ENCODE measurements around the gene ZMIZ1. TPM values are rescaled to one million over a fixed set of nuclear protein-coding genes. Genes with fewer than 3 reads are reported as not detected.

ZMIZ1 gene
- total and polyA plus RNA-seq, 2 experiments from 2014 or later, result 9.2 to 30.9 TPM

DNA sequence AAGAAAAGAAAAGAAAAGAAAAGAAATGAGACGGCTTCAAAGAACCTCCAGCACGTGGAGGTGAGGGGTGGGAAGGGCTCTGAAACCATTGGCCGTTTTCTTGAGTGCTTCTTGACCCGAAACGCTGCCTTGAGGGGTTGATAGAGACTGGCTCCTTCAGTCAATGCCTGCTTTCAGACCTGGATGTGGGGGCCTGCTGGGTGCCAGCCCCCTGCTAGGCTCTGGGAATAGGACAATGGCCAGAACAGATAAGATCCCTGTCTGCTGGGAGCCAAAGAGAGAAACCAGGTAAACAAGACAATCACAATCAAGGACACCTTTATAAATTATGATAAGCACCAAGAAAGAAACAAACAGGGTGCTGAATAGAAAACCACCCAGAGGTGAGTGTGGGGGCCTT, 27.7 kb downstream of the ZMIZ1 start:
- peaks cover 3% of the 10 kb centered on the region for H4K20me1 ChIP-seq (replicated peaks; ENCODE audit: insufficient read depth)
- no peak for DNase-seq (ENCODE audit: low spot score)
- H3K4me1 Mint-ChIP-seq, result peaks cover 67% of the 10 kb centered on the region

More for the DNA sequence above, 27.7 kb downstream of the ZMIZ1 start:
- Histone ChIP-seq H3K4me3 (no peak overlapping the region), H3K4me2 (no peak overlapping the region), H3K27me3 (ENCODE audit: insufficient read depth) (no peaks in the 10 kb centered on the region), H3K27ac (ENCODE audit: low read depth) (no peak overlapping the region), H3K79me2 (replicated peaks; ENCODE audit: insufficient read depth) (peaks cover 91% of the 10 kb centered on the region), H3K36me3 (ENCODE audit: insufficient read depth) (no peaks in the 10 kb centered on the region), H2AFZ (no peak overlapping the region), H3F3A (replicated peaks; ENCODE audit: low read depth) (no peaks in the 10 kb centered on the region), H3K4me1 (ENCODE audit: insufficient read depth) (peaks cover 12% of the 10 kb centered on the region; the same call in 1 of the 2 replicates), H3K9me2 (ENCODE audit: insufficient read depth) (no peaks in the 10 kb centered on the region)
- peak; percentile 10; the same call in 1 of the 3 replicates for ATAC-seq
- no peak overlapping the region for H3K4me3 Mint-ChIP-seq
- no peaks in the 10 kb centered on the region; the same call in 2 of the 3 replicates for H3K36me3 Mint-ChIP-seq (ENCODE audit: low read depth)
- peaks cover 16% of the 10 kb centered on the region for H3K27me3 Mint-ChIP-seq (ENCODE audit: insufficient read depth, low read depth, poor library complexity)
- no peak overlapping the region for H3K27ac Mint-ChIP-seq
- no peaks in the 10 kb centered on the region for H3K9me3 Mint-ChIP-seq
- TF ChIP-seq JUNB (IDR thresholded peaks at IDR 0.05; ENCODE audit: unreplicated experiment), result no peak
- no peak for TF ChIP-seq STAT1 (IDR thresholded peaks at IDR 0.05; ENCODE audit: unreplicated experiment)
- no peak for TF ChIP-seq CREB1 (CRISPR knock-in tag; IDR thresholded peaks at IDR 0.05; ENCODE audit: low read depth)
- no peak for TF ChIP-seq EZH2phosphoT487 (IDR thresholded peaks at IDR 0.05; ENCODE audit: unreplicated experiment)
- TF ChIP-seq, protein P1, sequence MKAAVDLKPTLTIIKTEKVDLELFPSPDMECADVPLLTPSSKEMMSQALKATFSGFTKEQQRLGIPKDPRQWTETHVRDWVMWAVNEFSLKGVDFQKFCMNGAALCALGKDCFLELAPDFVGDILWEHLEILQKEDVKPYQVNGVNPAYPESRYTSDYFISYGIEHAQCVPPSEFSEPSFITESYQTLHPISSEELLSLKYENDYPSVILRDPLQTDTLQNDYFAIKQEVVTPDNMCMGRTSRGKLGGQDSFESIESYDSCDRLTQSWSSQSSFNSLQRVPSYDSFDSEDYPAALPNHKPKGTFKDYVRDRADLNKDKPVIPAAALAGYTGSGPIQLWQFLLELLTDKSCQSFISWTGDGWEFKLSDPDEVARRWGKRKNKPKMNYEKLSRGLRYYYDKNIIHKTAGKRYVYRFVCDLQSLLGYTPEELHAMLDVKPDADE (IDR thresholded peaks at IDR 0.05), result no peak
- TF ChIP-seq, protein P2, sequence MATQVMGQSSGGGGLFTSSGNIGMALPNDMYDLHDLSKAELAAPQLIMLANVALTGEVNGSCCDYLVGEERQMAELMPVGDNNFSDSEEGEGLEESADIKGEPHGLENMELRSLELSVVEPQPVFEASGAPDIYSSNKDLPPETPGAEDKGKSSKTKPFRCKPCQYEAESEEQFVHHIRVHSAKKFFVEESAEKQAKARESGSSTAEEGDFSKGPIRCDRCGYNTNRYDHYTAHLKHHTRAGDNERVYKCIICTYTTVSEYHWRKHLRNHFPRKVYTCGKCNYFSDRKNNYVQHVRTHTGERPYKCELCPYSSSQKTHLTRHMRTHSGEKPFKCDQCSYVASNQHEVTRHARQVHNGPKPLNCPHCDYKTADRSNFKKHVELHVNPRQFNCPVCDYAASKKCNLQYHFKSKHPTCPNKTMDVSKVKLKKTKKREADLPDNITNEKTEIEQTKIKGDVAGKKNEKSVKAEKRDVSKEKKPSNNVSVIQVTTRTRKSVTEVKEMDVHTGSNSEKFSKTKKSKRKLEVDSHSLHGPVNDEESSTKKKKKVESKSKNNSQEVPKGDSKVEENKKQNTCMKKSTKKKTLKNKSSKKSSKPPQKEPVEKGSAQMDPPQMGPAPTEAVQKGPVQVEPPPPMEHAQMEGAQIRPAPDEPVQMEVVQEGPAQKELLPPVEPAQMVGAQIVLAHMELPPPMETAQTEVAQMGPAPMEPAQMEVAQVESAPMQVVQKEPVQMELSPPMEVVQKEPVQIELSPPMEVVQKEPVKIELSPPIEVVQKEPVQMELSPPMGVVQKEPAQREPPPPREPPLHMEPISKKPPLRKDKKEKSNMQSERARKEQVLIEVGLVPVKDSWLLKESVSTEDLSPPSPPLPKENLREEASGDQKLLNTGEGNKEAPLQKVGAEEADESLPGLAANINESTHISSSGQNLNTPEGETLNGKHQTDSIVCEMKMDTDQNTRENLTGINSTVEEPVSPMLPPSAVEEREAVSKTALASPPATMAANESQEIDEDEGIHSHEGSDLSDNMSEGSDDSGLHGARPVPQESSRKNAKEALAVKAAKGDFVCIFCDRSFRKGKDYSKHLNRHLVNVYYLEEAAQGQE (IDR thresholded peaks at IDR 0.05; ENCODE audit: unreplicated experiment), result no peak
- TF ChIP-seq EZH2 (IDR thresholded peaks at IDR 0.05; ENCODE audit: low read depth, unreplicated experiment), result no peak
- TF ChIP-seq, protein P3, sequence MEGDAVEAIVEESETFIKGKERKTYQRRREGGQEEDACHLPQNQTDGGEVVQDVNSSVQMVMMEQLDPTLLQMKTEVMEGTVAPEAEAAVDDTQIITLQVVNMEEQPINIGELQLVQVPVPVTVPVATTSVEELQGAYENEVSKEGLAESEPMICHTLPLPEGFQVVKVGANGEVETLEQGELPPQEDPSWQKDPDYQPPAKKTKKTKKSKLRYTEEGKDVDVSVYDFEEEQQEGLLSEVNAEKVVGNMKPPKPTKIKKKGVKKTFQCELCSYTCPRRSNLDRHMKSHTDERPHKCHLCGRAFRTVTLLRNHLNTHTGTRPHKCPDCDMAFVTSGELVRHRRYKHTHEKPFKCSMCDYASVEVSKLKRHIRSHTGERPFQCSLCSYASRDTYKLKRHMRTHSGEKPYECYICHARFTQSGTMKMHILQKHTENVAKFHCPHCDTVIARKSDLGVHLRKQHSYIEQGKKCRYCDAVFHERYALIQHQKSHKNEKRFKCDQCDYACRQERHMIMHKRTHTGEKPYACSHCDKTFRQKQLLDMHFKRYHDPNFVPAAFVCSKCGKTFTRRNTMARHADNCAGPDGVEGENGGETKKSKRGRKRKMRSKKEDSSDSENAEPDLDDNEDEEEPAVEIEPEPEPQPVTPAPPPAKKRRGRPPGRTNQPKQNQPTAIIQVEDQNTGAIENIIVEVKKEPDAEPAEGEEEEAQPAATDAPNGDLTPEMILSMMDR (conservative IDR thresholded peaks at IDR 0.05; ENCODE audit: low read depth in 2 of 2), result no peak
- TF ChIP-seq POLR2AphosphoS5 (IDR thresholded peaks at IDR 0.05; ENCODE audit: low read depth), result no peak
- TF ChIP-seq, protein P4, sequence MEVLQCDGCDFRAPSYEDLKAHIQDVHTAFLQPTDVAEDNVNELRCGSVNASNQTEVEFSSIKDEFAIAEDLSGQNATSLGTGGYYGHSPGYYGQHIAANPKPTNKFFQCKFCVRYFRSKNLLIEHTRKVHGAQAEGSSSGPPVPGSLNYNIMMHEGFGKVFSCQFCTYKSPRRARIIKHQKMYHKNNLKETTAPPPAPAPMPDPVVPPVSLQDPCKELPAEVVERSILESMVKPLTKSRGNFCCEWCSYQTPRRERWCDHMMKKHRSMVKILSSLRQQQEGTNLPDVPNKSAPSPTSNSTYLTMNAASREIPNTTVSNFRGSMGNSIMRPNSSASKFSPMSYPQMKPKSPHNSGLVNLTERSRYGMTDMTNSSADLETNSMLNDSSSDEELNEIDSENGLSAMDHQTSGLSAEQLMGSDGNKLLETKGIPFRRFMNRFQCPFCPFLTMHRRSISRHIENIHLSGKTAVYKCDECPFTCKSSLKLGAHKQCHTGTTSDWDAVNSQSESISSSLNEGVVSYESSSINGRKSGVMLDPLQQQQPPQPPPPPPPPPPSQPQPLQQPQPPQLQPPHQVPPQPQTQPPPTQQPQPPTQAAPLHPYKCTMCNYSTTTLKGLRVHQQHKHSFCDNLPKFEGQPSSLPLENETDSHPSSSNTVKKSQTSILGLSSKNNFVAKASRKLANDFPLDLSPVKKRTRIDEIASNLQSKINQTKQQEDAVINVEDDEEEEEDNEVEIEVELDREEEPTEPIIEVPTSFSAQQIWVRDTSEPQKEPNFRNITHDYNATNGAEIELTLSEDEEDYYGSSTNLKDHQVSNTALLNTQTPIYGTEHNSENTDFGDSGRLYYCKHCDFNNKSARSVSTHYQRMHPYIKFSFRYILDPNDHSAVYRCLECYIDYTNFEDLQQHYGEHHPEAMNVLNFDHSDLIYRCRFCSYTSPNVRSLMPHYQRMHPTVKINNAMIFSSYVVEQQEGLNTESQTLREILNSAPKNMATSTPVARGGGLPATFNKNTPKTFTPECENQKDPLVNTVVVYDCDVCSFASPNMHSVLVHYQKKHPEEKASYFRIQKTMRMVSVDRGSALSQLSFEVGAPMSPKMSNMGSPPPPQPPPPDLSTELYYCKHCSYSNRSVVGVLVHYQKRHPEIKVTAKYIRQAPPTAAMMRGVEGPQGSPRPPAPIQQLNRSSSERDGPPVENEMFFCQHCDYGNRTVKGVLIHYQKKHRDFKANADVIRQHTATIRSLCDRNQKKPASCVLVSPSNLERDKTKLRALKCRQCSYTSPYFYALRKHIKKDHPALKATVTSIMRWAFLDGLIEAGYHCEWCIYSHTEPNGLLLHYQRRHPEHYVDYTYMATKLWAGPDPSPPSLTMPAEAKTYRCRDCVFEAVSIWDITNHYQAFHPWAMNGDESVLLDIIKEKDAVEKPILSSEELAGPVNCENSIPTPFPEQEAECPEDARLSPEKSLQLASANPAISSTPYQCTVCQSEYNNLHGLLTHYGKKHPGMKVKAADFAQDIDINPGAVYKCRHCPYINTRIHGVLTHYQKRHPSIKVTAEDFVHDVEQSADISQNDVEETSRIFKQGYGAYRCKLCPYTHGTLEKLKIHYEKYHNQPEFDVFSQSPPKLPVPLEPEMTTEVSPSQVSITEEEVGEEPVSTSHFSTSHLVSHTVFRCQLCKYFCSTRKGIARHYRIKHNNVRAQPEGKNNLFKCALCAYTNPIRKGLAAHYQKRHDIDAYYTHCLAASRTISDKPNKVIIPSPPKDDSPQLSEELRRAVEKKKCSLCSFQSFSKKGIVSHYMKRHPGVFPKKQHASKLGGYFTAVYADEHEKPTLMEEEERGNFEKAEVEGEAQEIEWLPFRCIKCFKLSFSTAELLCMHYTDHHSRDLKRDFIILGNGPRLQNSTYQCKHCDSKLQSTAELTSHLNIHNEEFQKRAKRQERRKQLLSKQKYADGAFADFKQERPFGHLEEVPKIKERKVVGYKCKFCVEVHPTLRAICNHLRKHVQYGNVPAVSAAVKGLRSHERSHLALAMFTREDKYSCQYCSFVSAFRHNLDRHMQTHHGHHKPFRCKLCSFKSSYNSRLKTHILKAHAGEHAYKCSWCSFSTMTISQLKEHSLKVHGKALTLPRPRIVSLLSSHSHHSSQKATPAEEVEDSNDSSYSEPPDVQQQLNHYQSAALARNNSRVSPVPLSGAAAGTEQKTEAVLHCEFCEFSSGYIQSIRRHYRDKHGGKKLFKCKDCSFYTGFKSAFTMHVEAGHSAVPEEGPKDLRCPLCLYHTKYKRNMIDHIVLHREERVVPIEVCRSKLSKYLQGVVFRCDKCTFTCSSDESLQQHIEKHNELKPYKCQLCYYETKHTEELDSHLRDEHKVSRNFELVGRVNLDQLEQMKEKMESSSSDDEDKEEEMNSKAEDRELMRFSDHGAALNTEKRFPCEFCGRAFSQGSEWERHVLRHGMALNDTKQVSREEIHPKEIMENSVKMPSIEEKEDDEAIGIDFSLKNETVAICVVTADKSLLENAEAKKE (CRISPR knock-in tag; IDR thresholded peaks at IDR 0.05), result no peak
- TF ChIP-seq ZNF331 (CRISPR knock-in tag; IDR thresholded peaks at IDR 0.05; ENCODE audit: low read depth), result no peak
- TF ChIP-seq NANOG (IDR thresholded peaks at IDR 0.05; ENCODE audit: borderline replicate concordance), result no peak

Measured in GM23338 (cell line).